HG03575 (cell line): ENCODE measurements around the gene PIEZO2.
"Not testable (repeated sequence)": the region's sequence is repeated elsewhere in the genome, so short reads cannot be mapped to it uniquely, and the experiment has no call there.

Experiments
- ATAC-seq: cut with Tn5 transposase; IDR thresholded peaks from one replicate; pipeline ENCODE4 v1.9.1; 2021; ENCODE audit not compliant: unreplicated experiment, insufficient number of reproducible peaks, low FRiP score; ENCODE audit errors: extremely low read depth

The PIEZO2 gene

DNA sequence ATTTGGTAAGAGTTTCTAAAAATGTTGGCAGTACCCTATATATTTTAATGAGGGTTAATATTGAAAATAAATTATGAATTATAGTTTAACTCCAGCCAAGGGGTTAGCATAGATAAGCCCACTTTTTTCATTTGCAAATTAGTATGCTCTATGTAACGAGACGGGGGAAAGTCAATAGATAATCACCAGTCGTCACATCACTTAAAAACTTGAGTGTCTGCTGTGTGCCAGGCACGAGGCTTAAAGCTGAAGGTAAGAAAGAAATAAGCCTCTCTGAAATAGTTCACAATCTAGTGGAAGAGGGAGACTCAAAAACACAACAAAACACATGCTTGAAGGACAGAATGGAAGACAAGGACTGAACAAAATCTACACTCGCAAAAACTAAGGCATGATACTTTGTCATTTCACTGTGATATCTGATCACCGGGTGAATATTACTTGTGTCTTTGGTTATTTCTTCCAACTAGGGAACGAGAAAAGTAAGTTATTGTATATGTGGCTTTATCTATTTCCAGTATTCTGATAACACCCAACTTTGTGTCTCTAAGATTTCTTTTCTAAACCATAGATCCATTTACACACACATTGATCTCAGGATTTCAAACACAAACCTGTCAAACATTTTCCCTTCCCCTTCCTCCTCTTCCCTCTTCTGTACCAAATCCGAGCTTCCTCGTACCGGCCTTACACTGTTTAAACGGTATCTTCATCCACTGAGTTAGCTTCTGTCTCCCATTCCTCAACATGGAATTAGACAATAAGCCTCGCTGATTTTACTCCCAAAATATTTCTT lies 199.1 kb downstream of the PIEZO2 start:
- no peak for ATAC-seq

DNA sequence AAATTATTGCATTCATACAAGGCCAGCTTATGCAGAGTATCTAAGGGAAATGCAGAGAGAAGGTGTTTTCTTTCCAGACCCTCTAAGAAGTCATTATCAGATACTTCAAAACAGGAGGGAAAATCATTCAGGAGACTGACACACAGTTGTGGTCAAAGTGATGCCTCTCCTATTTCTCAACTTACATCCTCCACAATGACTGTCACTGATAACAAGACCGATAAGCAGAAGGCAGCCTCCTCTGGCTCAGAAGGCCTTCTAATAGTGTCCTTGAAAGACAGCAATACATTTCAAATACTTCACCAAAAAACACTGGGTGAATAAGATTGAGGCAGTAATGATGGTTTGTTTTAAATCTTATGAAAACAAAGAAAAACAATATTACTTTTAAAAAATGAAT lies 199.7 kb downstream of the PIEZO2 start:
- ATAC-seq, result no peak

- no peak for ATAC-seq
Observed at GRCh38 chr18:10948421-10948820, 200.9 kb downstream of the PIEZO2 start.

DNA sequence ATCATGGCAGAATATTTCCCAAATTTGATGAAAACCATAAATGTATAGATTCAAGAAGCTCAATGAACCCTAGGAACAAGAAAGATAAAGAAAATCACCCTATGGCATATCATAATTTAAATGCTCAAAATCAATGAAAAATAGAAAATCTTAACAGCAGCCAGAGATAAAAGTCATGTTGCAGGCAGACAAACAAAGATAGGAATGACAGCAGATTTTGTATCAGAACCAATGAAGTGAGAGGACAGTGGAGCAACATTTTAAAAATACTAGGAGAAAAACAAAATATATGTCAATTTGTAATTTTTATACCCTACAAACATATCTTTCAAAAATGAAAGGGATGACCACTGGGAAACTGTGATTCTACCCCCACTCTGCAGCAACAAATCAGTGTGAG lies 203.3 kb downstream of the PIEZO2 start:
- ATAC-seq, result no peak

- ATAC-seq, result no peak
Observed at GRCh38 chr18:10942998-10943397, 206.4 kb downstream of the PIEZO2 start.

DNA sequence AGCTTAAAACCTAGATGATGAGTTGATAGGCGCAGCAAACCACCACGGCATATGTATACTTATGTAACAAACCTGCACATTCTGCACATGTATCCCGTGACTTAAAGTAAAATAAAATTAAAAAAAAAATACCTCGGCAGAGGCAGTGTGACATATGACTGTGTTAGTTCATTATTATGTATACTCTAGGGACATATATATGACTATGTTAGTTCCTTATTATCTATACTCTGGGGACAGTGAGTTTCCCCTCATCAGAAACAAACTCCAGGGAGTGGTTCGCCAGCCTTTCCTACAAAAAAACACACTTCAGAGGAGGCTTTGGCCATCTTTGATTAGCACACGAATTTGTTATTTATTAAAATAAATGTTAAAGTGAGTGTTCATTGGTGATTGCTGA lies 209.5 kb downstream of the PIEZO2 start:
- no peak for ATAC-seq

GRCh38 chr18:10937743-10938640 lies 211.4 kb downstream of the PIEZO2 start:
- no peak for ATAC-seq

- ATAC-seq, result no peak
Observed at GRCh38 chr18:10936176-10937053, 213.0 kb downstream of the PIEZO2 start.

DNA sequence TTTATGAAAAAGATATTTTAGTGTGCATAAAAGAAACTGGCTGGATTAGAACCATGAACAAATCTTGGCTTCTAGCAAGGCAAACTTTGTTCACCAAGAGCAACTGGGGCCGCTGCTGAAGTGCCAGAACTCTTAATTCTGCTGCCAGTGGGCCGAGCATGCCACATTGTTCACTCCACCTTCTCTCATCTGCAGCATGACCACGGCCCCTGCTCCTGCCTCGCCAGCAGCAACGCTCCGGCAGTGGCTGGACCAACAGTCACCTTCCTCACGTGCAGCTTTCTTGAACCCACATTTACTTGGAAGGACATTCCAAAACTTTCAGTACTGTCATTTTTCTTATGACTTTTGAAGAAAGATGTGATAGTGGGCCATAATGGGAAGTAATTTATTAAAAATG lies 213.8 kb downstream of the PIEZO2 start:
- no peak for ATAC-seq

- not testable (repeated sequence) for ATAC-seq
Observed at GRCh38 chr18:10933648-10934047, 215.7 kb downstream of the PIEZO2 start.

DNA sequence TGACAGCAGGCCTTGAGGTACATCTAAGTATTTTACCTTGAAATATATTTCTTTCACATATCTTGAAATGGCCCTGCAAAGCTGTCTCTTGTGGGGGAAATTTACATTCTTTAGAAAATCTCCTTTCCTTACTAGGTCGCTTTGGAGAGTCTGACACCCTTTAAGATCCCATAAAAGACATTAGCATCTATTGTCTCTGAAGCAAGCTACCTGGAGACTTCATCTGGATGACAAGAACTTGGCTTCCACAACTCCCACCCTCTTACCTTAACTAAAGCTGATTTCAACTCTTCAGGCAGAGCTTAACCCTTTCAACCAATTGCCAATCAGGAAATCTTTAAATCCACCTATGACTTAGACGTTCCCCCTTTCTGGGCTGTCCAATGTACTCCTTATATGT lies 219.3 kb downstream of the PIEZO2 start:
- ATAC-seq, result no peak

- peak; percentile 57 for ATAC-seq
Observed at GRCh38 chr18:10928772-10929373, 220.5 kb downstream of the PIEZO2 start.

GRCh38 chr18:10928011-10928771 lies 221.2 kb downstream of the PIEZO2 start:
- no peak for ATAC-seq

DNA sequence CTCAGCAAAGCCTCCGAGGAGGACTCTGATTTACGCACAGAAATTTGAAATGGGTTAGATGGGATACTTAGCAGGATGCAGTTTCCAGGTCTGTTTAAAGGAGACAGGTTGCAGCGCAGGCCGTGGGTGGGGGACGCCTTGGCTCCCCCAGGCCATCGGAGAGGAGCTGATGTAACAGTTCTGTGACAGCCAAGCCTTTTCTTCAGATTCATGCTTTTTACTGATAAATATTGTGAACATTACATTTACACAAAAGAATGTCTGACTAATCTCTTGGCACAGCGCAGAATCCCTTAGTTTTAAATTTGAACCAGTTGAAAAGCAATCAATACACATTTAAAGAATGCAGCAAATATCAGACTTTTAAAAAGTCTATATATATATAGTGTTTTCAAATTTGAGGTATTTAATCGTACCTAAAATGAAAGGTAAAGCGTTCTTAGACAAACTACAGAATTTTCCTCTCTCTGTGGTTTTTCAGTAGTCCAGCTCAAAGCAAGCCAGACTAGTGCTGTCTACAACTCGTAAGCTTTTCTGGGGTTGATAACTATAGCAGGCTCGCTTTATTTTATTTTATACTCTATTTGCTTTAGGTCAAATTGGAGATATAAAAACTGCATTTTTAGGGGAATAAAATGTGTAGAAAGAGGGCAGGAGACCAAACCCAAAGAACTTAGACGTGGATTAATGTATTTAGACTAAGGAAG lies 221.9 kb downstream of the PIEZO2 start:
- no peak for ATAC-seq

- ATAC-seq, result no peak
Observed at GRCh38 chr18:10926621-10927161, 222.7 kb downstream of the PIEZO2 start.

DNA sequence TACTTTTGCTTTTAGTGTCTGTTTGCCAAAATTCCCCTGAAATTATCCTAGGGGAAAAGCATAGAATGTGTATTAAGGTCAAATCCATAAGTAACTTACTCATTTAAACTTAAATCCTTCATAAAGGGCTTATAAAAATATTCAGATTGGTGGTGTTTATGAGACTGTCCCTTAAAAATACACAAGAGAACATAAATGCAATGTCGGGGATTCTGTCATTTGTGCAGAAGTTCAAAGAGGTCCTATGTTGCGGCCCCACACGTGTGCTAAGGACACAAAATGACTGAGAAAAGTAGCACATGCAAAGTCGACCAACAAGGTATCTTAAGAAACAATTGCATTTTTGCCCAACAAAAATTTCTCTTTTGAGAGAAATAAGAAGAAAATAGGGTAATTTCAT lies 225.1 kb downstream of the PIEZO2 start:
- no peak for ATAC-seq

- no peak for ATAC-seq
Observed at GRCh38 chr18:10923551-10924070, 225.8 kb downstream of the PIEZO2 start.
